Right ventricle myocardium inferior (tissue), 1 donor: Measurements from ENCODE around the gene MYO1F. TPM values are rescaled to one million over a fixed set of nuclear protein-coding genes. Genes with fewer than 3 reads are reported as not detected.

Experiments used
- ATAC-seq: fragments of 200-7000 bp; cut with Tn5 transposase; one replicate; pipeline ENCODE4 v1.9.1; 2020; ENCODE audit warnings: mild to moderate bottlenecking, moderate library complexity
- DNase-seq: peaks from one replicate; pipeline ENCODE4 v3.0.0; 2021; ENCODE audit errors: missing footprints
- intact Hi-C: fragments of 100-400 bp; cut with DNase I; formaldehyde crosslinking; loops from one replicate; pipeline ENCODE4 v1.11.0; 2022
- total RNA-seq: library from RNA; stranded (reverse); fragmentation: NEBNext Ultra II Directional; extraction: Animal tissue kit (Norgen Biotek cat#: 25700); gene quantifications from one replicate; pipeline ENCODE4 v1.2.1, GENCODE V29; 2021
- donor health status: DM: no; HTN: yes; CAD: no; lungs with severe emphysema.

MYO1F gene
- total RNA-seq, 1 donor from 2014 or later = 9.3 TPM

- intact Hi-C loops = no loop called here
- no peak for ATAC-seq
- peak; percentile 71 for DNase-seq
These were observed 91.5 kb downstream of the MYO1F start for GRCh38 chr19:8485561-8486371.

GRCh38 chr19:8484331-8484894, 92.8 kb downstream of the MYO1F start:
- DNase-seq (peak; percentile 77), ATAC-seq (peak; percentile 56)
- intact Hi-C loops = no loop called here

- intact Hi-C loops = no loop called here
- ATAC-seq (no peak), DNase-seq (peak; percentile 39)
These were observed 94.1 kb downstream of the MYO1F start for GRCh38 chr19:8483165-8483564.

- intact Hi-C loops = no loop called here
- DNase-seq = peak; percentile 50
- ATAC-seq = no peak
These were observed 94.5 kb downstream of the MYO1F start for GRCh38 chr19:8482696-8483095.

GRCh38 chr19:8481616-8482015, 95.6 kb downstream of the MYO1F start:
- intact Hi-C loops = no loop called here
- DNase-seq (peak; percentile 4), ATAC-seq (no peak)

- DNase-seq (peak; percentile 55), ATAC-seq (peak; percentile 14)
- intact Hi-C loops = no loop called here
These were observed 96.0 kb downstream of the MYO1F start for GRCh38 chr19:8481201-8481600.

- no peak for ATAC-seq
- DNase-seq = peak; percentile 9
- intact Hi-C loops = no loop called here
These were observed 98.6 kb downstream of the MYO1F start for GRCh38 chr19:8478598-8478997.

GRCh38 chr19:8477889-8478288, 99.4 kb downstream of the MYO1F start:
- intact Hi-C loops = no loop called here
- DNase-seq (no peak), ATAC-seq (no peak)

- DNase-seq (no peak), ATAC-seq (peak; percentile 54)
- intact Hi-C loops = no loop called here
These were observed 100.7 kb downstream of the MYO1F start for GRCh38 chr19:8476524-8476923.

- intact Hi-C loops = no loop called here
- DNase-seq (no peak), ATAC-seq (no peak)
These were observed 102.2 kb downstream of the MYO1F start for GRCh38 chr19:8475005-8475404.

GRCh38 chr19:8473648-8474476, 103.4 kb downstream of the MYO1F start:
- ATAC-seq (no peak), DNase-seq (no peak)
- intact Hi-C loops = no loop called here

Other genes starting within 250 kb of the MYO1F start
- 20.5 TPM for gene KANK3, start 234.2 kb downstream of the MYO1F start, total RNA-seq
- gene ANGPTL4, start 213.3 kb downstream of the MYO1F start, total RNA-seq = 24.6 TPM
- 144 TPM for gene RAB11B, start 187.1 kb downstream of the MYO1F start, total RNA-seq
- 110 TPM for gene MARCHF2, start 164.1 kb downstream of the MYO1F start, total RNA-seq
- 118 TPM for gene HNRNPM, start 132.5 kb downstream of the MYO1F start, total RNA-seq
- 0.78 TPM for gene PRAM1, start 74.8 kb downstream of the MYO1F start, total RNA-seq
- 9.8 TPM for gene ZNF414, start 63.3 kb downstream of the MYO1F start, total RNA-seq
- gene ADAMTS10, start 33.3 kb upstream of the MYO1F start, total RNA-seq = 10.0 TPM
- gene NFILZ, start 53.2 kb upstream of the MYO1F start, total RNA-seq = not detected
- gene ACTL9, start 121.4 kb upstream of the MYO1F start, total RNA-seq = not detected
- gene OR2Z1, start 144.2 kb upstream of the MYO1F start, total RNA-seq = not detected